ENCODE measurements around the gene SYCP2L.
"Not testable (repeated sequence)": the region's sequence is repeated elsewhere in the genome, so short reads cannot be mapped to it uniquely, and the experiment has no call there.

The SYCP2L gene

DNA sequence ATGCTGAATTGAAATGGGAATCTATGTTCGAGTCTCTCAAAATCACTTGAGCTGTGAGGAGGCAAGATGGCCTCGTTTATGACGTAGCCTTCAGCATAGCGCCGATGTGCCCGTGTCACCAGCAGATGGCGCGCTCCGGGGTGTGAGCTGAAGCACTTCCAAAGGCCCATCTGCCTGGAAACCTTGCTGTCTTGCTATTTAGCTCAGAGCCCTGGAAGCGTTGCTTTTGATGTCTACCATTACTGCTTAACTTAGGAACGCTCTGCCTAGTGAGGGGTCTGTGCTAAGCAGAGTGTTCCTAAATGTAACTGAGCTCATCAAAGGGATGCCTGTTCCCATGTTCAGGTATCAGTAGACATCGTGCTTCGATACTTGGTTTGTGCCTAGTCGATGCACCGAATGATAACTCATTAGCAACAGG, 67.7 kb downstream of the SYCP2L start:
- peak in 1 of 2 donors; percentile 17 for DNase-seq (ENCODE audit: extremely low read depth in 1 of 2, low read depth in 1 of 2)

- no peak for DNase-seq (ENCODE audit: extremely low read depth in 1 of 2, low read depth in 1 of 2)
Measured at GRCh38 chr6:10956776-10957175, 69.9 kb downstream of the SYCP2L start.

DNA sequence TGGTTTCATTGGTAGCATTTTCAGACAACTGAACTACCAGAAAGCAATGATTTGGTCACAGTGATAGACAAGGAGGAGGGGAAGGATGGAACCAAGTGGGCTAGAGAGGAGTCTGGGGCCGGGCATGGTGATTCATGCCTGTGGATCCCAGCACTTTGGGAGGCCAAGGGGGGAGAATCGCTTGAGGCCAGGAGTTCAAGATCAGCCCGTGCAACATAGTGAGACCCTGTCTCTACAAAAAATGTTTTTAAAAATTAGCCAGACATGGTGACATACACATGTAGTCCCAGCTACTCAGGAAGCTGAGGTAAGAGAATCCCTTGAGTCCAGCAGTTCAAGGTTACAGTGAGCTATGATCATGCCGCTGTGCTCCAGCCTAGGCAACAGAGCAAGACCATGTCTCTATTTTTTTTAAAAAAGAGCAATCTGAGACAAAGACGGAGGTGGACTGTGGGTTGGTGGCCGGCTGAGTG, 70.6 kb downstream of the SYCP2L start:
- DNase-seq (ENCODE audit: extremely low read depth in 1 of 2, low read depth in 1 of 2), result no peak

DNA sequence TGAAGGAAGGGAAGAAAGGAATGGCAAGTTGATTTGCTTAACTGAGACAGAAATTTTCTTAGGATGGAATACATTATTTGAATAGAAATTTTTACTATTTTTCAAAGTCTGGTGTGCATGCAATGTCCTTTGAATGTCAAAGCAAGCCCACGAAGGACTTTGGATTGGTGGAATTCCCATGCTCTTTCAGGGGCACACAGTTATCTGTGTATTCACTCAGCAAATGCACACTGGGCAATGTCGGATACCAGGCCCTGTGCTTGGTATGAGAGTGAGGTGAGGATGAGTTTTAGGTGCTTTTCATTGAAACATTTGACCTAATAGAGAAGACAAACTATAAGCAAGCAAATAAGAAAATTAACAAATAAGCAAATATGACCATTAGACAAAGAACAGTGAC, 73.3 kb downstream of the SYCP2L start:
- no peak for DNase-seq (ENCODE audit: extremely low read depth in 1 of 2, low read depth in 1 of 2)

GRCh38 chr6:10961837-10962236, 75.0 kb downstream of the SYCP2L start:
- DNase-seq (ENCODE audit: extremely low read depth in 1 of 2, low read depth in 1 of 2), result no peak

GRCh38 chr6:10962673-10963072, 75.8 kb downstream of the SYCP2L start:
- no peak for DNase-seq (ENCODE audit: extremely low read depth in 1 of 2, low read depth in 1 of 2)

- DNase-seq (ENCODE audit: extremely low read depth in 1 of 2, low read depth in 1 of 2), result no peak
Measured at GRCh38 chr6:10963113-10963512, 76.3 kb downstream of the SYCP2L start.

DNA sequence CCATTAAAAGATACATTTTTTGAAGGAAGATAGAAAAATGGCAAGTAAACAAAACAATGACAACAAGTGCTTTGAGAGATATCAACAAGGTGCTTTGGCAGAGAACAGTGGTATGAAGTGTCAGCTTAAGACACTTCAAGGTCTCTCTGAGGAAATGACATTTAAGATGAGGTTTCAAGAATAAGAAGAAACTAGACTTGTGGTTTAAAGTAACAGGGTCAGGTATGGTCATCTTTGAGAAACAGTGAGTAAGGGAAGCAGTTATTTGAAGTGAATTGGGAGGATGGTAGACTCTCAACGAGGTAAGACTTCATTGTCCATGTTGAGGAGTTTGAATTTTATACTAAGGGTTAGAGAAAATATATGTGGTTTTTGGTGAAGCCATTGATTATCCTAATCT, 77.8 kb downstream of the SYCP2L start:
- no peak for DNase-seq (ENCODE audit: extremely low read depth in 1 of 2, low read depth in 1 of 2)

- DNase-seq (ENCODE audit: extremely low read depth in 1 of 2, low read depth in 1 of 2), result no peak
Measured at GRCh38 chr6:10968776-10969175, 81.9 kb downstream of the SYCP2L start.

DNA sequence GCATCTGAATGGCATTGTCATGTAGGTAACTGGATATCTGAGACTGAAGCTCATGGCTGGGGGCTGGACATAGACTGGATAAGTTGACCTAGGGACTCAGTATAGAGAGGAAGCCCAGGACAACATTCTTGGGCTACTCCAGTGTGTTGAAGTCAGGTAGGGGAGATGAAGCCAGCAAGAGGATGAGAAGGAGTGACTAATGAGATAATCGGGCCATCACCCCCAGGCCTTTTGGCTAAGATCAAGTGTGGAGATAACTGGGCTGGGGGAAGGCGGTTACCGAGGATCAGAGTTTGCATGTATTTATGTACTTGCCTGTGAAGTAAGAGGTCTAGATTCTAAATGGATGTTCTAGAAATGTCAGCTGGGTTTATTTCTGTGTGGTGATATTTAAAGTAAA, 83.9 kb downstream of the SYCP2L start:
- no peak for DNase-seq (ENCODE audit: extremely low read depth in 1 of 2, low read depth in 1 of 2)

- no peak for DNase-seq (ENCODE audit: extremely low read depth in 1 of 2, low read depth in 1 of 2)
Measured at GRCh38 chr6:10972196-10972595, 85.3 kb downstream of the SYCP2L start.

- DNase-seq (ENCODE audit: extremely low read depth in 1 of 2, low read depth in 1 of 2), result no peak
Measured at GRCh38 chr6:10976571-10976970, 89.7 kb downstream of the SYCP2L start.

- no peak for DNase-seq (ENCODE audit: extremely low read depth in 1 of 2, low read depth in 1 of 2)
Measured at GRCh38 chr6:10977231-10977968, 90.5 kb downstream of the SYCP2L start.

- no peak for DNase-seq (ENCODE audit: extremely low read depth in 1 of 2, low read depth in 1 of 2)
Measured at GRCh38 chr6:10979603-10980002, 92.8 kb downstream of the SYCP2L start.

DNA sequence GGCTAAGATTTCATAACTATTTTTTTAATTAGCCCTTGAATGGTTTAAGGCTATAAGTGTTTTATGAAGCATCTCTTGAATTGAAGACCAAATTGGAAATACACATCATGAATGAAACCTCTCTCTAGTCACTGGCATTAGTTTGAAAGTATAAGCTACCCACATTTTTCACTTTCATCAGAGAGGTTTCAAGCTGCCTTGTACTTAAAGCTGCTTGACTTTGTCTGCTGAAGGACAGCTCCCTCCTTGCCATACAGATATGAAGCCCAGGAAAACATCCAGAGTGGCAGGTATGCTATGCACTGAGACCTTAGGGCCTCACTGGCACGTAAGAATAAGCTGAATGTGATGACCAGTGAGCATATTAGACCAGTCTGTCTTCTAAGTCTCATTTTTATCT, 94.6 kb downstream of the SYCP2L start:
- no peak for DNase-seq (ENCODE audit: extremely low read depth in 1 of 2, low read depth in 1 of 2)

GRCh38 chr6:10984959-10985358, 98.1 kb downstream of the SYCP2L start:
- DNase-seq (ENCODE audit: extremely low read depth in 1 of 2, low read depth in 1 of 2), result not testable (repeated sequence)

GRCh38 chr6:10989587-10989986, 102.7 kb downstream of the SYCP2L start:
- DNase-seq (ENCODE audit: extremely low read depth in 1 of 2, low read depth in 1 of 2), result no peak

GRCh38 chr6:10991115-10991514, 104.3 kb downstream of the SYCP2L start:
- no peak for DNase-seq (ENCODE audit: extremely low read depth in 1 of 2, low read depth in 1 of 2)

GRCh38 chr6:10993896-10994295, 107.0 kb downstream of the SYCP2L start:
- DNase-seq (ENCODE audit: extremely low read depth in 1 of 2, low read depth in 1 of 2), result no peak

- DNase-seq (ENCODE audit: extremely low read depth in 1 of 2, low read depth in 1 of 2), result no peak
Measured at GRCh38 chr6:10995114-10995707, 108.4 kb downstream of the SYCP2L start.

DNA sequence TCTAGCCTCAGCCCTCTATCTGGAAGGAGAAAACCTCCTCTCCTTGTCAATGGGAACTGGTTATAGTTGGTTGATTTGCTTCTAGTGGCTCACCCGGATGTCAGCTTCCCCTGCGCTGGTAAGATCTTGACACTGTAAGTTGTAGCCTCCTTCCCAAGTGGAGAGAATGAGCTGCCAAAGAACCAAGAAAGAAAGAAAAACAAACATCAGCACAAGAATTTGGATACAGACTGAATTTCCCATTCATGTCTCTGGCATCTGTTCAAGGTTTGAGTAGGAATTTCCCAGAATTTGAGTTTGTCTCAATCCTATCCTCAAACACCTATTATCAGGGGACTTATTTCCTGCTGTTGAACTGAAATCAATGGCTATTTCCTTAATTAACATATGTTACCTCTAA, 113.1 kb downstream of the SYCP2L start:
- DNase-seq (ENCODE audit: extremely low read depth in 1 of 2, low read depth in 1 of 2), result no peak

DNA sequence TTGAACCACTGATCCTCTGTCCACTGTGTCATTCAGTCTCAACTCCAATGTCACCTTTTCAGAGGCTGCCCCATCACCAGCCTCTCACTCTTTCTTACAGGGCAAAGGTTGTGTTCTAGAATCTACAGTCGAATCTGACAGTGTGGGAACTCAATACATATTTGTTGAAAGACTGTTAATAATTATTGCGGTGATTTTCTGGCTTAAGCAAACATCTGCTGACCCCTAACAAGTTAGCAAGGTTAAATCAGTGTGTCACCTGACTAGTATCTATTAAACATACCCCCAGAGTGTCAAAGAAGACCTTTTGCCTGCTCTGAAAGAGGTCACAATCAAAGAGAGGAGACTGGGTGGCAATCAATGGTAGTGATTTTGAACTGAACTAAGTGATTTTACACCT, 115.3 kb downstream of the SYCP2L start:
- no peak for DNase-seq (ENCODE audit: extremely low read depth in 1 of 2, low read depth in 1 of 2)

DNA sequence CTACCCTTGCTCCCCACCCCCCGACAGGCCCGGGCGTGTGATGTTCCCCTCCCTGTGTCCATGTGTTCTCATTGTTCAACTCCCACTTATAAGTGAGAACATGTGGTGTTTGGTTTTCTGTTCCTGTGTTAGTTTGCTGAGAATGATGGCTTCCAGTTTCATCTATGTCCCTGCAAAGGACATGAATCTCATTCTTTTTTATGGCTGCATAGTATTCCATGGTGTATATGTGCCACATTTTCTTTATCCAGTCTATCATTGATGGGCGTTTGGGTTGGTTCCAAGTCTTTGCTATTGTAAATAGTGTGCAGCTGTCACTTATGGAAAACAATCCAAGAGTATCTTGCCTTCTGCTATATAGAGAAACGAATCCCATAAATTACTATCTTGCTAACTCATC, 116.4 kb downstream of the SYCP2L start:
- DNase-seq (ENCODE audit: extremely low read depth in 1 of 2, low read depth in 1 of 2), result not testable (repeated sequence)
